Measurements from ENCODE around the gene MORN4. TPM values are rescaled to one million over a fixed set of nuclear protein-coding genes. Genes with fewer than 3 reads are reported as not detected.

Gene MORN4
- total and polyA plus RNA-seq, 9 of the 15 experiments (the other 6 are each of a cell fraction or from before 2014, with no cell fraction given), result 8.3 to 23.9 (median 11.7) TPM

DNA sequence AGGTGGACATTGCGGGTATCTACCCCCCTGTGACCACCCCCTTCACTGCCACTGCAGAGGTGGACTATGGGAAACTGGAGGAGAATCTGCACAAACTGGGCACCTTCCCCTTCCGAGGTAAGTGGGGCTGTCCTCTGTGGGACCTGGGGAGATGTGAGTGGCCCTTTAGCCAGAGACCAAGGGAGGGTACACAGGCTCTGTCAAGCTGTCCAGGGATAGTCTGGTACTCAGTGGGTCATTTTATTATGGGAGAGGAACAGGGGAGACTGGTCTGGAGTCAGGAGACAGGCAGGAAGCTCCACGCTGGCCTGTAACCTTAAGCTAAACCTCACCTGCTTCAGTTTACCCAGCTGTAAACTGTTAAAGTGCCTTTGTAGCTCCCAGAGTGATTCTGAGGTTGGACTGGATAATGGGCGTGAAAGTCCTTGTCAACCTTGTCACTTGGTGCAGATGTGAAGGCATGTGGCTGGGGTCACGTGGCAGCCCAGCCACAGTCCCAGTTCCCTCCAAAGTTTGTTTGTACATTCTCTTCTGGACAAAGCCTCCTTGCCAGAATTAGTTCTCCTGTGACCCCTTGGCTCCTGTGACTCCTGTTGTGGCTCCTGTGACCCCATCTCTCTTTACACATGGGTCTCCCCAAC is 48.4 kb downstream of the MORN4 start (continued):
- TF ChIP-seq, protein P1, sequence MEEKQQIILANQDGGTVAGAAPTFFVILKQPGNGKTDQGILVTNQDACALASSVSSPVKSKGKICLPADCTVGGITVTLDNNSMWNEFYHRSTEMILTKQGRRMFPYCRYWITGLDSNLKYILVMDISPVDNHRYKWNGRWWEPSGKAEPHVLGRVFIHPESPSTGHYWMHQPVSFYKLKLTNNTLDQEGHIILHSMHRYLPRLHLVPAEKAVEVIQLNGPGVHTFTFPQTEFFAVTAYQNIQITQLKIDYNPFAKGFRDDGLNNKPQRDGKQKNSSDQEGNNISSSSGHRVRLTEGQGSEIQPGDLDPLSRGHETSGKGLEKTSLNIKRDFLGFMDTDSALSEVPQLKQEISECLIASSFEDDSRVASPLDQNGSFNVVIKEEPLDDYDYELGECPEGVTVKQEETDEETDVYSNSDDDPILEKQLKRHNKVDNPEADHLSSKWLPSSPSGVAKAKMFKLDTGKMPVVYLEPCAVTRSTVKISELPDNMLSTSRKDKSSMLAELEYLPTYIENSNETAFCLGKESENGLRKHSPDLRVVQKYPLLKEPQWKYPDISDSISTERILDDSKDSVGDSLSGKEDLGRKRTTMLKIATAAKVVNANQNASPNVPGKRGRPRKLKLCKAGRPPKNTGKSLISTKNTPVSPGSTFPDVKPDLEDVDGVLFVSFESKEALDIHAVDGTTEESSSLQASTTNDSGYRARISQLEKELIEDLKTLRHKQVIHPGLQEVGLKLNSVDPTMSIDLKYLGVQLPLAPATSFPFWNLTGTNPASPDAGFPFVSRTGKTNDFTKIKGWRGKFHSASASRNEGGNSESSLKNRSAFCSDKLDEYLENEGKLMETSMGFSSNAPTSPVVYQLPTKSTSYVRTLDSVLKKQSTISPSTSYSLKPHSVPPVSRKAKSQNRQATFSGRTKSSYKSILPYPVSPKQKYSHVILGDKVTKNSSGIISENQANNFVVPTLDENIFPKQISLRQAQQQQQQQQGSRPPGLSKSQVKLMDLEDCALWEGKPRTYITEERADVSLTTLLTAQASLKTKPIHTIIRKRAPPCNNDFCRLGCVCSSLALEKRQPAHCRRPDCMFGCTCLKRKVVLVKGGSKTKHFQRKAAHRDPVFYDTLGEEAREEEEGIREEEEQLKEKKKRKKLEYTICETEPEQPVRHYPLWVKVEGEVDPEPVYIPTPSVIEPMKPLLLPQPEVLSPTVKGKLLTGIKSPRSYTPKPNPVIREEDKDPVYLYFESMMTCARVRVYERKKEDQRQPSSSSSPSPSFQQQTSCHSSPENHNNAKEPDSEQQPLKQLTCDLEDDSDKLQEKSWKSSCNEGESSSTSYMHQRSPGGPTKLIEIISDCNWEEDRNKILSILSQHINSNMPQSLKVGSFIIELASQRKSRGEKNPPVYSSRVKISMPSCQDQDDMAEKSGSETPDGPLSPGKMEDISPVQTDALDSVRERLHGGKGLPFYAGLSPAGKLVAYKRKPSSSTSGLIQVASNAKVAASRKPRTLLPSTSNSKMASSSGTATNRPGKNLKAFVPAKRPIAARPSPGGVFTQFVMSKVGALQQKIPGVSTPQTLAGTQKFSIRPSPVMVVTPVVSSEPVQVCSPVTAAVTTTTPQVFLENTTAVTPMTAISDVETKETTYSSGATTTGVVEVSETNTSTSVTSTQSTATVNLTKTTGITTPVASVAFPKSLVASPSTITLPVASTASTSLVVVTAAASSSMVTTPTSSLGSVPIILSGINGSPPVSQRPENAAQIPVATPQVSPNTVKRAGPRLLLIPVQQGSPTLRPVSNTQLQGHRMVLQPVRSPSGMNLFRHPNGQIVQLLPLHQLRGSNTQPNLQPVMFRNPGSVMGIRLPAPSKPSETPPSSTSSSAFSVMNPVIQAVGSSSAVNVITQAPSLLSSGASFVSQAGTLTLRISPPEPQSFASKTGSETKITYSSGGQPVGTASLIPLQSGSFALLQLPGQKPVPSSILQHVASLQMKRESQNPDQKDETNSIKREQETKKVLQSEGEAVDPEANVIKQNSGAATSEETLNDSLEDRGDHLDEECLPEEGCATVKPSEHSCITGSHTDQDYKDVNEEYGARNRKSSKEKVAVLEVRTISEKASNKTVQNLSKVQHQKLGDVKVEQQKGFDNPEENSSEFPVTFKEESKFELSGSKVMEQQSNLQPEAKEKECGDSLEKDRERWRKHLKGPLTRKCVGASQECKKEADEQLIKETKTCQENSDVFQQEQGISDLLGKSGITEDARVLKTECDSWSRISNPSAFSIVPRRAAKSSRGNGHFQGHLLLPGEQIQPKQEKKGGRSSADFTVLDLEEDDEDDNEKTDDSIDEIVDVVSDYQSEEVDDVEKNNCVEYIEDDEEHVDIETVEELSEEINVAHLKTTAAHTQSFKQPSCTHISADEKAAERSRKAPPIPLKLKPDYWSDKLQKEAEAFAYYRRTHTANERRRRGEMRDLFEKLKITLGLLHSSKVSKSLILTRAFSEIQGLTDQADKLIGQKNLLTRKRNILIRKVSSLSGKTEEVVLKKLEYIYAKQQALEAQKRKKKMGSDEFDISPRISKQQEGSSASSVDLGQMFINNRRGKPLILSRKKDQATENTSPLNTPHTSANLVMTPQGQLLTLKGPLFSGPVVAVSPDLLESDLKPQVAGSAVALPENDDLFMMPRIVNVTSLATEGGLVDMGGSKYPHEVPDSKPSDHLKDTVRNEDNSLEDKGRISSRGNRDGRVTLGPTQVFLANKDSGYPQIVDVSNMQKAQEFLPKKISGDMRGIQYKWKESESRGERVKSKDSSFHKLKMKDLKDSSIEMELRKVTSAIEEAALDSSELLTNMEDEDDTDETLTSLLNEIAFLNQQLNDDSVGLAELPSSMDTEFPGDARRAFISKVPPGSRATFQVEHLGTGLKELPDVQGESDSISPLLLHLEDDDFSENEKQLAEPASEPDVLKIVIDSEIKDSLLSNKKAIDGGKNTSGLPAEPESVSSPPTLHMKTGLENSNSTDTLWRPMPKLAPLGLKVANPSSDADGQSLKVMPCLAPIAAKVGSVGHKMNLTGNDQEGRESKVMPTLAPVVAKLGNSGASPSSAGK (IDR thresholded peaks at IDR 0.05), result peak; percentile 72
- TF ChIP-seq SMARCE1 (IDR thresholded peaks at IDR 0.05) (no peak), L3MBTL2 (IDR thresholded peaks at IDR 0.05) (peak; percentile 89), SMARCC2 (IDR thresholded peaks at IDR 0.05; ENCODE audit: low read depth) (no peak), ETV6 (IDR thresholded peaks at IDR 0.05; ENCODE audit: borderline replicate concordance in 1 of 2, low read depth in 2 of 2, low read length in 1 of 2) (no peak), ETV6 (CRISPR knock-in tag; IDR thresholded peaks at IDR 0.05; ENCODE audit: borderline replicate concordance) (no peak), ZFPM2 (CRISPR knock-in tag; IDR thresholded peaks at IDR 0.05) (no peak)
- TF ChIP-seq, protein P2, sequence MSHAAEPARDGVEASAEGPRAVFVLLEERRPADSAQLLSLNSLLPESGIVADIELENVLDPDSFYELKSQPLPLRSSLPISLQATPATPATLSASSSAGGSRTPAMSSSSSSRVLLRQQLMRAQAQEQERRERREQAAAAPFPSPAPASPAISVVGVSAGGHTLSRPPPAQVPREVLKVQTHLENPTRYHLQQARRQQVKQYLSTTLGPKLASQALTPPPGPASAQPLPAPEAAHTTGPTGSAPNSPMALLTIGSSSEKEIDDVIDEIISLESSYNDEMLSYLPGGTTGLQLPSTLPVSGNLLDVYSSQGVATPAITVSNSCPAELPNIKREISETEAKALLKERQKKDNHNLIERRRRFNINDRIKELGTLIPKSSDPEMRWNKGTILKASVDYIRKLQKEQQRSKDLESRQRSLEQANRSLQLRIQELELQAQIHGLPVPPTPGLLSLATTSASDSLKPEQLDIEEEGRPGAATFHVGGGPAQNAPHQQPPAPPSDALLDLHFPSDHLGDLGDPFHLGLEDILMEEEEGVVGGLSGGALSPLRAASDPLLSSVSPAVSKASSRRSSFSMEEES (CRISPR knock-in tag; IDR thresholded peaks at IDR 0.05), result peak; percentile 47; the same call in 1 of the 2 replicates
- TF ChIP-seq, protein P3, sequence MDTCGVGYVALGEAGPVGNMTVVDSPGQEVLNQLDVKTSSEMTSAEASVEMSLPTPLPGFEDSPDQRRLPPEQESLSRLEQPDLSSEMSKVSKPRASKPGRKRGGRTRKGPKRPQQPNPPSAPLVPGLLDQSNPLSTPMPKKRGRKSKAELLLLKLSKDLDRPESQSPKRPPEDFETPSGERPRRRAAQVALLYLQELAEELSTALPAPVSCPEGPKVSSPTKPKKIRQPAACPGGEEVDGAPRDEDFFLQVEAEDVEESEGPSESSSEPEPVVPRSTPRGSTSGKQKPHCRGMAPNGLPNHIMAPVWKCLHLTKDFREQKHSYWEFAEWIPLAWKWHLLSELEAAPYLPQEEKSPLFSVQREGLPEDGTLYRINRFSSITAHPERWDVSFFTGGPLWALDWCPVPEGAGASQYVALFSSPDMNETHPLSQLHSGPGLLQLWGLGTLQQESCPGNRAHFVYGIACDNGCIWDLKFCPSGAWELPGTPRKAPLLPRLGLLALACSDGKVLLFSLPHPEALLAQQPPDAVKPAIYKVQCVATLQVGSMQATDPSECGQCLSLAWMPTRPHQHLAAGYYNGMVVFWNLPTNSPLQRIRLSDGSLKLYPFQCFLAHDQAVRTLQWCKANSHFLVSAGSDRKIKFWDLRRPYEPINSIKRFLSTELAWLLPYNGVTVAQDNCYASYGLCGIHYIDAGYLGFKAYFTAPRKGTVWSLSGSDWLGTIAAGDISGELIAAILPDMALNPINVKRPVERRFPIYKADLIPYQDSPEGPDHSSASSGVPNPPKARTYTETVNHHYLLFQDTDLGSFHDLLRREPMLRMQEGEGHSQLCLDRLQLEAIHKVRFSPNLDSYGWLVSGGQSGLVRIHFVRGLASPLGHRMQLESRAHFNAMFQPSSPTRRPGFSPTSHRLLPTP (IDR thresholded peaks at IDR 0.05; ENCODE audit: borderline replicate concordance, extremely low read depth, insufficient read length), result no peak
